Measurements from ENCODE around the gene RANGAP1. TPM values are rescaled to one million over a fixed set of nuclear protein-coding genes. Genes with fewer than 3 reads are reported as not detected.

RANGAP1 gene, protein sequence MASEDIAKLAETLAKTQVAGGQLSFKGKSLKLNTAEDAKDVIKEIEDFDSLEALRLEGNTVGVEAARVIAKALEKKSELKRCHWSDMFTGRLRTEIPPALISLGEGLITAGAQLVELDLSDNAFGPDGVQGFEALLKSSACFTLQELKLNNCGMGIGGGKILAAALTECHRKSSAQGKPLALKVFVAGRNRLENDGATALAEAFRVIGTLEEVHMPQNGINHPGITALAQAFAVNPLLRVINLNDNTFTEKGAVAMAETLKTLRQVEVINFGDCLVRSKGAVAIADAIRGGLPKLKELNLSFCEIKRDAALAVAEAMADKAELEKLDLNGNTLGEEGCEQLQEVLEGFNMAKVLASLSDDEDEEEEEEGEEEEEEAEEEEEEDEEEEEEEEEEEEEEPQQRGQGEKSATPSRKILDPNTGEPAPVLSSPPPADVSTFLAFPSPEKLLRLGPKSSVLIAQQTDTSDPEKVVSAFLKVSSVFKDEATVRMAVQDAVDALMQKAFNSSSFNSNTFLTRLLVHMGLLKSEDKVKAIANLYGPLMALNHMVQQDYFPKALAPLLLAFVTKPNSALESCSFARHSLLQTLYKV
- total RNA-seq (48.4 and 48.8 TPM in 2 replicates), polyA plus RNA-seq (42.0 and 51.0 TPM in 2 replicates), polyA minus RNA-seq (22.5 and 27.0 TPM in 2 replicates)
- total RNA-seq (2013), result 21.9 TPM

- H2AFZ ChIP-seq (ENCODE audit: insufficient read depth, low read depth, low read length, poor library complexity, severe bottlenecking), result peak within 1 kb of the TSS; percentile 86
- peaks cover 43% of the 10 kb centered on the region for H3K79me2 ChIP-seq (ENCODE audit: control insufficient read depth, insufficient read depth, low read length)
- no peaks in the 10 kb centered on the region for H3K9me3 Mint-ChIP-seq (ENCODE audit: insufficient read depth)
- CTCF ChIA-PET, result interaction anchor here (0.6 to 2.4 kb wide), 9 partner anchors 15 to 363 kb away, joined by 3 to 16 read pairs (median 4); partner anchors contain the start of gene ZC3H7B
- POLR2A ChIA-PET, result interaction anchor here (0.5 to 2.0 kb wide), 13 partner anchors 14 to 1764 kb away, joined by 3 to 22 read pairs (median 4); partner anchors contain the start of genes NDUFA6, PHF5A, POLR3H and RBX1
- DNase-seq, result peak; percentile 99
- peak; percentile 96 for ATAC-seq (ENCODE audit: low read depth)
- no peaks in the 10 kb centered on the region for H3K27me3 Mint-ChIP-seq
- H3K4me1 Mint-ChIP-seq, result peaks cover 26% of the 10 kb centered on the region
- peak within 1 kb of the TSS; percentile 94 to 95 for H3K27ac ChIP-seq (ENCODE audit: low read length in 2 of 2)
- H3K36me3 ChIP-seq (replicated peaks in 1 of 2; ENCODE audit: control extremely low read depth in 1 of 2, control insufficient read depth in 1 of 2, extremely low read depth in 1 of 2, insufficient read depth in 2 of 2, low read length in 1 of 2), result peaks cover 0 to 8% of the 10 kb centered on the region in 2 experiments
- peak within 1 kb of the TSS; percentile 80 to 98 (median 88) for H3K4me3 ChIP-seq (ENCODE audit: control extremely low read depth in 1 of 5, extremely low read depth in 1 of 5, insufficient read depth in 1 of 5, low read depth in 2 of 5, low read length in 4 of 5)
- H4K20me1 ChIP-seq (ENCODE audit: control insufficient read depth, insufficient read depth, low read length, poor library complexity, severe bottlenecking), result peaks cover 20% of the 10 kb centered on the region
- H3K4me3 Mint-ChIP-seq, result peak within 1 kb of the TSS; percentile 100
- H3K9me3 ChIP-seq (ENCODE audit: control extremely low read depth in 1 of 3, control insufficient read depth in 2 of 3, insufficient read depth in 1 of 3, low read length in 2 of 3), result no peaks in the 10 kb centered on the region
- TF ChIP-seq CTCF (IDR thresholded peaks at IDR 0.05) (no peak), EZH2 (IDR thresholded peaks at IDR 0.05; ENCODE audit: borderline replicate concordance, insufficient read depth, low read depth, low read length, poor library complexity, severe bottlenecking) (no peak)
- peak within 1 kb of the TSS; percentile 93 for H3K4me2 ChIP-seq (replicated peaks; ENCODE audit: low read depth, low read length, poor library complexity, severe bottlenecking)
- peaks cover 12 to 16% of the 10 kb centered on the region in 2 donors for H3K4me1 ChIP-seq (ENCODE audit: control insufficient read depth in 2 of 2, insufficient read depth in 2 of 2, low read length in 2 of 2)
- H3K27me3 ChIP-seq (replicated peaks in 1 of 4; ENCODE audit: control extremely low read depth in 1 of 4, control insufficient read depth in 3 of 4, insufficient read depth in 4 of 4, low read length in 3 of 4), result no peaks in the 10 kb centered on the region
- intact Hi-C loops (cut with micrococcal nuclease), result loop anchor here (1.0 to 5.0 kb wide), 13 partner anchors 15 to 1296 kb away; partner anchors contain the start of genes ACO2, ADSL, EP300 and L3MBTL2
- H3K27ac Mint-ChIP-seq, result peak within 1 kb of the TSS; percentile 99
- under 1% methylated on average over 74 of the region's 77 CpGs for WGBS (ENCODE audit: insufficient coverage)
- H3K9ac ChIP-seq (ENCODE audit: low read length), result peak within 1 kb of the TSS; percentile 76
These were observed at the start of gene RANGAP1 for GRCh38 chr22:41285820-41286638. RANGAP1 (minus strand) TSS chr22:41286187; CDS start chr22:41281044, 5,143 bp downstream.

All from B cell (primary cell).